Measurements from ENCODE around the gene TP53I11.

TP53I11 gene

DNA sequence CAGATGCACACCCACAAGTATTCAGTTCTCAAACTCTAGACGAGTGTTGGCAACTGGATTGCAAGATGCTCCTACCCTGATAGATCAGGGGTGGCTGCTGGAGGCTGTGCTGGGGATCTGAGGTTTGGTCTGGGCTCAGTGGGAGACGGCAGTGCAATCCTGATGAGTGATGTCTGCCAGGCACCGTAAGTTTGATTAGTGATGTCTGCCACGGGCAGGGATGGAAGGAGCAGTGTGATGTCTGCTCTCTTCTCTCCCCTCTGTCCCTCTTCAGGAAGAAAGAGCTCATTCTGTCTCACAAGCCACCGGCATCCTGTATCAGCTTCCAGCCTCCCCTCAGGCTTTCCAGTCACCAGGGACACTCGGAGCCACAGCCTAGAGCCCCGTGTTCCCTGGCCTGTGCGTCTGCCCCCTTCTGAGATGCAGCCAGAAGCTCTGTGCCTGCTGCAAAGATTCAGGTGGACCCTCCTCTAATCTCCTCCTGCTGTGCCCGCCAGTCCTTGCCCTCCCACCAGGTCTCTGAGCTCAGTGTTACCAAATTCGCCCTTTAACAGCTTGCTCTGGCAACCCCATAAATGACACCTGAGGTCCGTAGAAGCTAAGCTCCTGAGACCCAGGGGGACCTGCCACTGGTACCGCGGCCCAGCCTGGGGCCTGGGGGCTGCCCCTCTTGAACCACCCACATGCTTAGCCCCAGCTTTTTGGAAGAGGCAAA lies 19.9 kb downstream of the TP53I11 start:
- Histone ChIP-seq H3K4me3 (ENCODE audit: insufficient read depth, low read length, poor library complexity, severe bottlenecking) (no peak overlapping the region), H2AFZ (ENCODE audit: low read depth, low read length, severe bottlenecking) (no peak overlapping the region), H3K9ac (ENCODE audit: low read length) (no peak overlapping the region), H3K9me3 (ENCODE audit: insufficient read depth, low read length) (no peaks in the 10 kb centered on the region), H3K27me3 (ENCODE audit: low read length) (no peaks in the 10 kb centered on the region), H4K20me1 (ENCODE audit: low read depth, low read length) (no peaks in the 10 kb centered on the region), H3K27ac (ENCODE audit: low read depth, low read length) (no peak overlapping the region), H3K79me2 (ENCODE audit: insufficient read depth, low read length) (no peaks in the 10 kb centered on the region), H3K36me3 (ENCODE audit: low read length) (no peaks in the 10 kb centered on the region), H3F3A (ENCODE audit: insufficient read depth) (no peaks in the 10 kb centered on the region), H3K4me2 (ENCODE audit: low read depth, low read length, poor library complexity, severe bottlenecking) (no peak overlapping the region), H3K9me2 (replicated peaks; ENCODE audit: insufficient read depth, low read length) (no peaks in the 10 kb centered on the region)
- TF ChIP-seq, protein P1, sequence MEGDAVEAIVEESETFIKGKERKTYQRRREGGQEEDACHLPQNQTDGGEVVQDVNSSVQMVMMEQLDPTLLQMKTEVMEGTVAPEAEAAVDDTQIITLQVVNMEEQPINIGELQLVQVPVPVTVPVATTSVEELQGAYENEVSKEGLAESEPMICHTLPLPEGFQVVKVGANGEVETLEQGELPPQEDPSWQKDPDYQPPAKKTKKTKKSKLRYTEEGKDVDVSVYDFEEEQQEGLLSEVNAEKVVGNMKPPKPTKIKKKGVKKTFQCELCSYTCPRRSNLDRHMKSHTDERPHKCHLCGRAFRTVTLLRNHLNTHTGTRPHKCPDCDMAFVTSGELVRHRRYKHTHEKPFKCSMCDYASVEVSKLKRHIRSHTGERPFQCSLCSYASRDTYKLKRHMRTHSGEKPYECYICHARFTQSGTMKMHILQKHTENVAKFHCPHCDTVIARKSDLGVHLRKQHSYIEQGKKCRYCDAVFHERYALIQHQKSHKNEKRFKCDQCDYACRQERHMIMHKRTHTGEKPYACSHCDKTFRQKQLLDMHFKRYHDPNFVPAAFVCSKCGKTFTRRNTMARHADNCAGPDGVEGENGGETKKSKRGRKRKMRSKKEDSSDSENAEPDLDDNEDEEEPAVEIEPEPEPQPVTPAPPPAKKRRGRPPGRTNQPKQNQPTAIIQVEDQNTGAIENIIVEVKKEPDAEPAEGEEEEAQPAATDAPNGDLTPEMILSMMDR (IDR thresholded peaks at IDR 0.05; ENCODE audit: insufficient read depth, low read length, poor library complexity, severe bottlenecking), result no peak

DNA sequence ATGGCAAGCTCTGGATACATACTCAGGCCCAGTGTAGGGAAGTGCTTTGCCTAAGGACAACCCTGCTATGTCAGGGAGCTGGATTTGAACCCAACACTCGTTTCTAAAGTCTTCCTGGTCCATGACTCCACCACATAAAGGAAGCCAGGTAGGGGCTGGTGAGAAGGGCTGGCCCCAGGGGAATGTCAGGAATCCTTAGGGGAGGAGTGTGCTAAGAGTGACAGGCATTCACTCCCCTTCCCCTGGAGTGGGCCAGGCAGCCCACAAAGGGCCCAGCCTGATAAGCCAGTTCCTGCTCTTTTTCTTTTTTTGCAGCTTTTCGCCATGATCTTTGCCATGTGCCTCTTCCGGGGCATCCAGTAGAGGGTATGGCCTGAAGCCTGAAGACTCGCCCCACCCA lies 21.9 kb downstream of the TP53I11 start:
- Histone ChIP-seq H3K4me2 (ENCODE audit: low read depth, low read length, poor library complexity, severe bottlenecking) (no peak overlapping the region), H4K20me1 (ENCODE audit: low read depth, low read length) (no peaks in the 10 kb centered on the region), H3K27me3 (ENCODE audit: low read length) (no peaks in the 10 kb centered on the region), H3F3A (ENCODE audit: insufficient read depth) (no peaks in the 10 kb centered on the region), H2AFZ (ENCODE audit: low read depth, low read length, severe bottlenecking) (no peak overlapping the region), H3K4me3 (ENCODE audit: insufficient read depth, low read length, poor library complexity, severe bottlenecking) (no peak overlapping the region), H3K9me3 (ENCODE audit: insufficient read depth, low read length) (no peaks in the 10 kb centered on the region), H3K36me3 (ENCODE audit: low read length) (no peaks in the 10 kb centered on the region), H3K79me2 (ENCODE audit: insufficient read depth, low read length) (no peaks in the 10 kb centered on the region), H3K9ac (ENCODE audit: low read length) (no peak overlapping the region), H3K9me2 (replicated peaks; ENCODE audit: insufficient read depth, low read length) (no peaks in the 10 kb centered on the region), H3K27ac (ENCODE audit: low read depth, low read length) (no peak overlapping the region)
- no peak for TF ChIP-seq EZH2phosphoT487 (conservative IDR thresholded peaks at IDR 0.05; ENCODE audit: low read length)
- TF ChIP-seq, protein P1 (IDR thresholded peaks at IDR 0.05; ENCODE audit: insufficient read depth, low read length, poor library complexity, severe bottlenecking), result no peak

DNA sequence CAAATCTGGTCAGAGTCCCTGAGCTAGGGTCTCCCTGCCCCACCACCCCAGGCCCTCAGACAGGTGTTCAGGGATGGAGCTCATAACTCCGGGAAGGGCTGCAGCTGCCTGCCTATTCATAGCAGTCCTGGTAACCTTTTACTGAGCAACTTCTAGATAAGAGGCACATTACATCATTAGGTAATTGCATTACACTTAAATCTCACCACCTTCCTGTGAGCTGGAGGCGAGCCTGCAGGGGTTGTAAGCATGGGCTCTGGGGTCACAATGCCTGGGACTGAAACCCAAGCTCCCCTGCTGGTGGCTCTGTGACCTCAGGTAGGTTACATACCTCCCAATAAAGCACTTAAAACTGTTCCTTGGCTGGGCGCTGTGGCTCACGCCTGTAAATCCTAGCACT lies 22.5 kb downstream of the TP53I11 start:
- TF ChIP-seq, protein P1 (IDR thresholded peaks at IDR 0.05; ENCODE audit: insufficient read depth, low read length, poor library complexity, severe bottlenecking), result no peak
- TF ChIP-seq EZH2phosphoT487 (conservative IDR thresholded peaks at IDR 0.05; ENCODE audit: low read length), result no peak
- Histone ChIP-seq H4K20me1 (ENCODE audit: low read depth, low read length) (no peaks in the 10 kb centered on the region), H3K4me2 (ENCODE audit: low read depth, low read length, poor library complexity, severe bottlenecking) (no peak overlapping the region), H3F3A (ENCODE audit: insufficient read depth) (no peaks in the 10 kb centered on the region), H3K79me2 (ENCODE audit: insufficient read depth, low read length) (no peaks in the 10 kb centered on the region), H3K9ac (ENCODE audit: low read length) (no peak overlapping the region), H3K27ac (ENCODE audit: low read depth, low read length) (no peak overlapping the region), H3K9me2 (replicated peaks; ENCODE audit: insufficient read depth, low read length) (no peaks in the 10 kb centered on the region), H3K9me3 (ENCODE audit: insufficient read depth, low read length) (no peaks in the 10 kb centered on the region), H3K27me3 (ENCODE audit: low read length) (no peaks in the 10 kb centered on the region), H3K4me3 (ENCODE audit: insufficient read depth, low read length, poor library complexity, severe bottlenecking) (no peak overlapping the region), H3K36me3 (ENCODE audit: low read length) (no peaks in the 10 kb centered on the region), H2AFZ (ENCODE audit: low read depth, low read length, severe bottlenecking) (no peak overlapping the region)
